ENCODE results near the gene SLC7A14.

DNA sequence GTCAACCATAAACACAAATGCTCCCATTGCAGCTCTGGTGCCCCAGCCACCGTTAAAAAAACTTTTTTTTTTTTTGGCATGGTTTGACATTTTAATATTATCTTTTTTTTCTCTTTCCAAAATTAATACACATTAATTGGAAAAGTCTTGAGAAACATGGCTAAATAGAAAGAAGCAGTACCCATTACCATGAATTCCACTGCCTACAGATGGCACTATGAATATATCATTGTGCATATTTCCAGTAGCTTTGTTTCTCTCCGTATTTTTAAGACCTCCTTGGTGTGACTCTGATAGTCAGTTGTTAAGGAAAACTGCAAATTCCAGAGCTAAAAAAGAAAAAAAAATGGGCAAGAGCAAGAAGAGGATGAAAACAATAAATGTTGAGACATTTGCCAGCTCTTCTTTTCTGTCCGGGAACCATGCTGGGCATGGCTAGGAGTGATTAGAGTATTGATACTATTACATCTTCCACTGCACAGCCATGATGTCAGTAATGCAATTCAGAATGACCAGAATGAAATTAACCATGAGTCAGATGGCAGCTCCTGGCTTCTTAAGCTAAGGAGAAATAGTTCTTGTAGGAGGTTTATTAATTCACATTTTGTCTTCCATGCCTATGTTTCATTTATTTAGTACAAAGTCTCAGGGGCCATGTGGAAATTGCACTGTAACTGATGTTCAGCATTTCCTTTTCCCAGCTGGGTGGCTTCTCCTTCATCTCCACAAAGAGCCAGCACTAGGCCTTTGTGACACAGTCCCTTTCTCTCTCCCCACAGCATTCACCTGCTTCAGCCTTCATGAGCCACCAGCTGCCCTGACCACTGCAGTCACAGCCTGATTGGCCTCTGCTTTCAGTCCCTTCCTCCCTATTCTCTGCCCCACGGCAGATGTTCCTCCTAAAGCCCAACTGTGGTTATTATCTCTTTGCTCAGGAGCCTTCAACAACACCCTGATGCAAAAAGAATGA lies 31.8 kb downstream of the SLC7A14 start:
- TF ChIP-seq EZH2phosphoT487 (IDR thresholded peaks at IDR 0.05; ENCODE audit: borderline replicate concordance, low read depth, low read length), result no peak
- TF ChIP-seq, protein P1, sequence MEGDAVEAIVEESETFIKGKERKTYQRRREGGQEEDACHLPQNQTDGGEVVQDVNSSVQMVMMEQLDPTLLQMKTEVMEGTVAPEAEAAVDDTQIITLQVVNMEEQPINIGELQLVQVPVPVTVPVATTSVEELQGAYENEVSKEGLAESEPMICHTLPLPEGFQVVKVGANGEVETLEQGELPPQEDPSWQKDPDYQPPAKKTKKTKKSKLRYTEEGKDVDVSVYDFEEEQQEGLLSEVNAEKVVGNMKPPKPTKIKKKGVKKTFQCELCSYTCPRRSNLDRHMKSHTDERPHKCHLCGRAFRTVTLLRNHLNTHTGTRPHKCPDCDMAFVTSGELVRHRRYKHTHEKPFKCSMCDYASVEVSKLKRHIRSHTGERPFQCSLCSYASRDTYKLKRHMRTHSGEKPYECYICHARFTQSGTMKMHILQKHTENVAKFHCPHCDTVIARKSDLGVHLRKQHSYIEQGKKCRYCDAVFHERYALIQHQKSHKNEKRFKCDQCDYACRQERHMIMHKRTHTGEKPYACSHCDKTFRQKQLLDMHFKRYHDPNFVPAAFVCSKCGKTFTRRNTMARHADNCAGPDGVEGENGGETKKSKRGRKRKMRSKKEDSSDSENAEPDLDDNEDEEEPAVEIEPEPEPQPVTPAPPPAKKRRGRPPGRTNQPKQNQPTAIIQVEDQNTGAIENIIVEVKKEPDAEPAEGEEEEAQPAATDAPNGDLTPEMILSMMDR (conservative IDR thresholded peaks at IDR 0.05; ENCODE audit: low read length), result peak; percentile 32; the same call in 1 of the 2 replicates
